Measurements from ENCODE around the gene PNPLA6. TPM values are rescaled to one million over a fixed set of nuclear protein-coding genes. Genes with fewer than 3 reads are reported as not detected.

The PNPLA6 gene
- total RNA-seq, 2 experiments from 2014 or later: 62.0 to 70.9 TPM

DNA sequence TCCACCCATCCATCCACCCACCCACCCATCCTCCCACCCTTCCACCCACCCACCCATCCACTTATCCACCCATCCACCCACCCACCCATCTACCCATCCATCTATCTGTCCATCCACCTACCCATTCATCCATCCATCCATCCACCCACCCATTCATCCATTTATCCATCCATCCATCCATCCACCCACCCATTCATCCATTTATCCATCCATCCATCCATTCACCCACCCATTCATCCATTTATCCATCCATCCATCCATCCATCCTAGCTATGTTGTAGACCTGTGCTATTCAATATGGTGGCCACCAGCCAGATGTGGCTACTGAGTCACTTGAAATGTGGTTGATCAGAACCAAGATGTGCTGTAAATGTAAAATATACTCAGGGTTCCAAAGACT lies 65.2 kb downstream of the PNPLA6 start:
- Mint-ChIP-seq H3K4me1 (ENCODE audit: low read depth) (no peaks in the 10 kb centered on the region), H3K27me3 (peaks cover 45% of the 10 kb centered on the region), H3K4me3 (no peak overlapping the region), H3K9me3 (no peaks in the 10 kb centered on the region), H3K36me3 (ENCODE audit: low read depth) (no peaks in the 10 kb centered on the region), H3K27ac (no peak overlapping the region)
- DNase-seq (no peak), ATAC-seq (ENCODE audit: poor library complexity) (no peak)
- intact Hi-C loops (cut with DNase I, micrococcal nuclease): no loop called here
- peaks cover 8% of the 10 kb centered on the region for H3K4me1 ChIP-seq (ENCODE audit: insufficient read depth, low read length)
- H3K4me3 ChIP-seq (ENCODE audit: low read length): no peak overlapping the region
- peaks cover 23 to 26% of the 10 kb centered on the region in 2 experiments for H3K27me3 ChIP-seq (ENCODE audit: control insufficient read depth in 1 of 2, insufficient read depth in 2 of 2, low read length in 2 of 2)
- H3K9me3 ChIP-seq (ENCODE audit: control insufficient read depth in 1 of 2, insufficient read depth in 1 of 2, low read length in 2 of 2): peaks cover 0 to 19% of the 10 kb centered on the region in 2 experiments
- ChIA-PET CTCF (no interaction called here), POLR2A (no interaction called here)
- no peak overlapping the region for H3K27ac ChIP-seq (ENCODE audit: low read depth in 1 of 2, low read length in 2 of 2)
- H3K36me3 ChIP-seq (ENCODE audit: insufficient read depth, low read length): no peaks in the 10 kb centered on the region
- TF ChIP-seq, protein P1, sequence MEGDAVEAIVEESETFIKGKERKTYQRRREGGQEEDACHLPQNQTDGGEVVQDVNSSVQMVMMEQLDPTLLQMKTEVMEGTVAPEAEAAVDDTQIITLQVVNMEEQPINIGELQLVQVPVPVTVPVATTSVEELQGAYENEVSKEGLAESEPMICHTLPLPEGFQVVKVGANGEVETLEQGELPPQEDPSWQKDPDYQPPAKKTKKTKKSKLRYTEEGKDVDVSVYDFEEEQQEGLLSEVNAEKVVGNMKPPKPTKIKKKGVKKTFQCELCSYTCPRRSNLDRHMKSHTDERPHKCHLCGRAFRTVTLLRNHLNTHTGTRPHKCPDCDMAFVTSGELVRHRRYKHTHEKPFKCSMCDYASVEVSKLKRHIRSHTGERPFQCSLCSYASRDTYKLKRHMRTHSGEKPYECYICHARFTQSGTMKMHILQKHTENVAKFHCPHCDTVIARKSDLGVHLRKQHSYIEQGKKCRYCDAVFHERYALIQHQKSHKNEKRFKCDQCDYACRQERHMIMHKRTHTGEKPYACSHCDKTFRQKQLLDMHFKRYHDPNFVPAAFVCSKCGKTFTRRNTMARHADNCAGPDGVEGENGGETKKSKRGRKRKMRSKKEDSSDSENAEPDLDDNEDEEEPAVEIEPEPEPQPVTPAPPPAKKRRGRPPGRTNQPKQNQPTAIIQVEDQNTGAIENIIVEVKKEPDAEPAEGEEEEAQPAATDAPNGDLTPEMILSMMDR (IDR thresholded peaks at IDR 0.05): no peak

DNA sequence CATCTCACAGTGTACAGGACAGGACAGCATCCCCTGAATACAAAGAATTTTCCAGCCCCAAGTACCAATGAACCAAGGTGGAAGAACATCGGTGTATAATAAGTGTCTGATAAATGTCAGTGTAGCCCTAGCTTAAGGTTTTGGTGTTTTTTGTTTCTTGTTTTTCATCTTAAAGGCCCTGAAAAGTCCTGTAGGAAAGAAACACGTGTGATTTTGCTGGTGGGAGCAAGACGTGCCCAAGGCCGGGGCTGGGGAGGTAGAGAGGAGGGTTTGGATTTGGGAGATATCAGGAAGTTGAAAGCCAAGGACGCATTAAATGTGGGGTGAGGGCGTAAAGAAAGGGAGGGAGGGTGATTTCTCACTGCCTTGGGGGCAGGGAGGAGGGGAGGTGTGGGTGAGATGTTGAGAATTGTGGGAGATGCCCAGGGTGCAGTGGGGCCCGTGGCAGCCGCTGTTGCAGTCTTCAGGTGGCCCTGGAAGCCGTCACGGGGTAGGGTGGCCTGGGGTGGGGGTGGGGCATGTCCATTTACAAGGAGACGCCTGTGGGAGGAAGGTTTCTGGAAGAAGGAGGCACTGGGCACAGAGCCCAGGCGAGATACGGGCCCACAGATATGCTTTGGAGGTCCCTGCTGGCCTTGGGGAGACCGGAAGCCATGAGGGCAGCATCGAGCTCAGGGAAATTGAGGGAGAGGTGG lies 66.9 kb downstream of the PNPLA6 start:
- H3K4me3 Mint-ChIP-seq: no peak overlapping the region
- no peak overlapping the region for H3K27ac Mint-ChIP-seq
- H3K36me3 Mint-ChIP-seq (ENCODE audit: low read depth): no peaks in the 10 kb centered on the region
- peaks cover 1% of the 10 kb centered on the region for H3K4me1 ChIP-seq (ENCODE audit: insufficient read depth, low read length)
- TF ChIP-seq, protein P1 (IDR thresholded peaks at IDR 0.05): no peak
- H3K36me3 ChIP-seq (ENCODE audit: insufficient read depth, low read length): no peaks in the 10 kb centered on the region
- intact Hi-C loops (cut with DNase I, micrococcal nuclease): no loop called here
- H3K27me3 ChIP-seq (ENCODE audit: control insufficient read depth in 1 of 2, insufficient read depth in 2 of 2, low read length in 2 of 2): peaks cover 11 to 15% of the 10 kb centered on the region in 2 experiments
- peaks cover 37% of the 10 kb centered on the region for H3K27me3 Mint-ChIP-seq
- DNase-seq (no peak), ATAC-seq (ENCODE audit: poor library complexity) (no peak)
- ChIA-PET CTCF (no interaction called here), POLR2A (no interaction called here)
- H3K27ac ChIP-seq (ENCODE audit: low read depth in 1 of 2, low read length in 2 of 2): no peak overlapping the region
- H3K9me3 ChIP-seq (ENCODE audit: control insufficient read depth in 1 of 2, insufficient read depth in 1 of 2, low read length in 2 of 2): peaks cover 0 to 11% of the 10 kb centered on the region in 2 experiments
- no peaks in the 10 kb centered on the region for H3K9me3 Mint-ChIP-seq
- no peaks in the 10 kb centered on the region for H3K4me1 Mint-ChIP-seq (ENCODE audit: low read depth)
- no peak overlapping the region for H3K4me3 ChIP-seq (ENCODE audit: low read length)

DNA sequence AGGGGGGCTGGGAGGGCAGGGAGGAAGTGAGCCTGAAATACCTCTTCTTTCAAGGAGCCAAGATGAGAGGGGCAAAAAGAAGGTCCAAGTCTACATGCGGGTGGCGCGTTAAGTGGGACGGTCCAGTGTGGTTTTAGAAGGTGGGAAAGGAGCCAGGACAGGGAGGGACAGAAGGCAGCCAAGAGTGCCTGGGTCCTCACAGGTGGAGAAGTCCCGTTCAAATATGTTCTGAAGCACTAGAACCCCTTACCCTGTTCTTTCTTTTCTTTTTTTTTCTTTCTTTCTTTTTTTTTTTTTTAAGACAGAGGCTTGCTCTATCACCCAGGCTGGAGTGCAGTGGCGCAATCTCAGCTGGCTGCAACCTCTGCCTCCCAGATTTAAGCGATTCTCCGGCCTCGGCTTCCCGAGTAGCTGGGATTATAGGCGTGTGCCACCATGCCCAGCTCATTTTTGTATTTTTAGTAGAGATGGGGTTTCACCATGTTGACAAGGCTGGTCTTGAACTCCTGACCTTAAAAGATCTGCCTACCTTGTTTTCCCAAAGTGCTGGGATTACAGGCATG lies 67.5 kb downstream of the PNPLA6 start:
- Histone ChIP-seq H3K9me3 (ENCODE audit: control insufficient read depth in 1 of 2, insufficient read depth in 1 of 2, low read length in 2 of 2) (peaks cover 0 to 11% of the 10 kb centered on the region in 2 experiments), H3K27ac (ENCODE audit: low read depth in 1 of 2, low read length in 2 of 2) (no peak overlapping the region), H3K27me3 (ENCODE audit: control insufficient read depth in 1 of 2, insufficient read depth in 2 of 2, low read length in 2 of 2) (peaks cover 5 to 8% of the 10 kb centered on the region in 2 experiments), H3K36me3 (ENCODE audit: insufficient read depth, low read length) (no peaks in the 10 kb centered on the region), H3K4me3 (ENCODE audit: low read length) (no peak overlapping the region), H3K4me1 (ENCODE audit: insufficient read depth, low read length) (peaks cover 2% of the 10 kb centered on the region)
- H3K4me1 Mint-ChIP-seq (ENCODE audit: low read depth): no peaks in the 10 kb centered on the region
- H3K4me3 Mint-ChIP-seq: no peak overlapping the region
- ATAC-seq (ENCODE audit: poor library complexity): no peak
- no peak for DNase-seq
- H3K27me3 Mint-ChIP-seq: peaks cover 31% of the 10 kb centered on the region
- H3K27ac Mint-ChIP-seq: no peak overlapping the region
- intact Hi-C loops (cut with DNase I, micrococcal nuclease): no loop called here
- POLR2A ChIA-PET: no interaction called here
- H3K9me3 Mint-ChIP-seq: no peaks in the 10 kb centered on the region
- H3K36me3 Mint-ChIP-seq (ENCODE audit: low read depth): no peaks in the 10 kb centered on the region
- TF ChIP-seq, protein P1 (IDR thresholded peaks at IDR 0.05): no peak
- CTCF ChIA-PET: no interaction called here
